K562 (cell line): ENCODE measurements around the gene LNX2.

ENCODE experiments used
- ADNP ChIP-seq: fragments of 200-800 bp; sonication (Bioruptor generic); IDR thresholded peaks from 2 replicates; pipeline ENCODE4 v1.6.1; 2016; ENCODE audit warnings: missing genetic modification characterization, missing compliant biosample characterization
- ESRRA ChIP-seq: fragments of 450-650 bp; IDR thresholded peaks from 2 replicates; pipeline ENCODE4 v1.6.1; 2014; ENCODE audit warnings: low read depth, mild to moderate bottlenecking, moderate library complexity, borderline replicate concordance
- MXI1 ChIP-seq: IDR thresholded peaks from 2 replicates; pipeline ENCODE4 v1.6.1; 2011; ENCODE audit warnings: low read depth, mild to moderate bottlenecking, improper control_type of control experiment, low read length
- PCBP2 ChIP-seq: fragments of 200-400 bp; formaldehyde crosslinking; IDR thresholded peaks from 2 replicates; pipeline ENCODE4 v1.6.1; 2018; ENCODE audit warnings: low read length, low read depth, mild to moderate bottlenecking, moderate library complexity; ENCODE audit not compliant: poor library complexity, severe bottlenecking
- POLR2AphosphoS2 ChIP-seq: IDR thresholded peaks from 2 replicates; pipeline ENCODE4 v1.6.1; 2012; ENCODE audit warnings: low read length, improper control_type of control experiment
- ZNF263 ChIP-seq: sonication (generic); formaldehyde crosslinking; IDR thresholded peaks from 2 replicates; pipeline ENCODE4 v1.8.0; 2022; ENCODE audit warnings: mild to moderate bottlenecking, missing genetic modification reagents, borderline replicate concordance
- TF ChIP-seq, protein P1 (sequence below), 3 experiments: IDR thresholded peaks in 2 of 3; conservative IDR thresholded peaks in 1 of 3; 2 replicates each; pipeline ENCODE4 v1.5.1; 2011 to 2012; ENCODE audit warnings: low read length in 3 of 3, mild to moderate bottlenecking in 3 of 3, control low read depth in 2 of 3, improper control_type of control experiment in 1 of 3, inconsistent platforms in 1 of 3, low read depth in 1 of 3, mixed read lengths in 1 of 3, moderate library complexity in 1 of 3; ENCODE audit not compliant: insufficient read depth in 2 of 3

DNA sequence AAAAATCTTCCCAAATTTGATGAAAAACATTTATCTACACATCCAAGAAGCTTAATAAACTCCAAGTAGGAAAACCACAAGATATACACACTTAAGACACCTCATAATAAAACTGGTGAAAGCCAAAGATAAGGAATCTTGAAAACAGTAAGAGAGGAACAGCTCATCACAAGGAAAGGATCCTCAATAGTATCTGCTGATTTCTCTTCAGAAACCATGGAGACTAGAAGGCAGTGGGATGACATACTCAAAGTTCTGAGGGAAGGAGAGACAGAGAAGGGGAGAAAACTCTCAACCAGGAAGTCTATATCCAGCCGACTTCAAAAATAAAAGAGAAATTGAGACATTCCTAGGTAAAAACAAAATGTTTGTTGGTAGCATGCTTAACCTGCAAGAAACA is 45.7 kb downstream of the LNX2 start:
- TF ChIP-seq ZNF263 (CRISPR knock-in tag) (no peak), MXI1 (no peak), ESRRA (no peak), ADNP (tag) (no peak), PCBP2 (no peak), POLR2AphosphoS2 (no peak)
- TF ChIP-seq, protein P1, sequence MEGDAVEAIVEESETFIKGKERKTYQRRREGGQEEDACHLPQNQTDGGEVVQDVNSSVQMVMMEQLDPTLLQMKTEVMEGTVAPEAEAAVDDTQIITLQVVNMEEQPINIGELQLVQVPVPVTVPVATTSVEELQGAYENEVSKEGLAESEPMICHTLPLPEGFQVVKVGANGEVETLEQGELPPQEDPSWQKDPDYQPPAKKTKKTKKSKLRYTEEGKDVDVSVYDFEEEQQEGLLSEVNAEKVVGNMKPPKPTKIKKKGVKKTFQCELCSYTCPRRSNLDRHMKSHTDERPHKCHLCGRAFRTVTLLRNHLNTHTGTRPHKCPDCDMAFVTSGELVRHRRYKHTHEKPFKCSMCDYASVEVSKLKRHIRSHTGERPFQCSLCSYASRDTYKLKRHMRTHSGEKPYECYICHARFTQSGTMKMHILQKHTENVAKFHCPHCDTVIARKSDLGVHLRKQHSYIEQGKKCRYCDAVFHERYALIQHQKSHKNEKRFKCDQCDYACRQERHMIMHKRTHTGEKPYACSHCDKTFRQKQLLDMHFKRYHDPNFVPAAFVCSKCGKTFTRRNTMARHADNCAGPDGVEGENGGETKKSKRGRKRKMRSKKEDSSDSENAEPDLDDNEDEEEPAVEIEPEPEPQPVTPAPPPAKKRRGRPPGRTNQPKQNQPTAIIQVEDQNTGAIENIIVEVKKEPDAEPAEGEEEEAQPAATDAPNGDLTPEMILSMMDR (IDR thresholded peaks at IDR 0.05 in 2 of 3, conservative IDR thresholded peaks at IDR 0.05 in 1 of 3; ENCODE audit: insufficient read depth in 2 of 3, low read depth in 1 of 3, low read length in 3 of 3): no peak
